Sciatic nerve (tissue), 2 donors: Measurements from ENCODE around the gene SPATA2. TPM values are rescaled to one million over a fixed set of nuclear protein-coding genes. Genes with fewer than 3 reads are reported as not detected.

Experiments
- ATAC-seq: fragments of 200-7000 bp; cut with Tn5 transposase; one replicate; pipeline ENCODE4 v1.9.1; 2020; ENCODE audit warnings: mild to moderate bottlenecking, moderate library complexity
- DNase-seq: peaks from one replicate; pipeline ENCODE4 v3.0.0-alpha.2; 2020; ENCODE audit warnings: low spot score
- intact Hi-C: fragments of 100-400 bp; cut with DNase I; formaldehyde crosslinking; loops from one replicate; pipeline ENCODE4 v1.14.2; 2022
- total RNA-seq: library from RNA; stranded (reverse); fragmentation: NEBNext Ultra II Directional; extraction: Animal tissue kit (Norgen Biotek cat#: 25700); gene quantifications from one replicate; pipeline ENCODE4 v1.2.1, GENCODE V29; 2021
- donor health status: DM: no; HTN: no; CAD: no.
- donor health status: DM: no; HTN: no; CAD: no.

SPATA2 gene
- total RNA-seq, 1 donor from 2014 or later, result 8.2 TPM

- no peak for ATAC-seq
- peak; percentile 47 for DNase-seq
- intact Hi-C loops, result no loop called here
Measured at GRCh38 chr20:49889001-49889934, 26.1 kb downstream of the SPATA2 start.

DNA sequence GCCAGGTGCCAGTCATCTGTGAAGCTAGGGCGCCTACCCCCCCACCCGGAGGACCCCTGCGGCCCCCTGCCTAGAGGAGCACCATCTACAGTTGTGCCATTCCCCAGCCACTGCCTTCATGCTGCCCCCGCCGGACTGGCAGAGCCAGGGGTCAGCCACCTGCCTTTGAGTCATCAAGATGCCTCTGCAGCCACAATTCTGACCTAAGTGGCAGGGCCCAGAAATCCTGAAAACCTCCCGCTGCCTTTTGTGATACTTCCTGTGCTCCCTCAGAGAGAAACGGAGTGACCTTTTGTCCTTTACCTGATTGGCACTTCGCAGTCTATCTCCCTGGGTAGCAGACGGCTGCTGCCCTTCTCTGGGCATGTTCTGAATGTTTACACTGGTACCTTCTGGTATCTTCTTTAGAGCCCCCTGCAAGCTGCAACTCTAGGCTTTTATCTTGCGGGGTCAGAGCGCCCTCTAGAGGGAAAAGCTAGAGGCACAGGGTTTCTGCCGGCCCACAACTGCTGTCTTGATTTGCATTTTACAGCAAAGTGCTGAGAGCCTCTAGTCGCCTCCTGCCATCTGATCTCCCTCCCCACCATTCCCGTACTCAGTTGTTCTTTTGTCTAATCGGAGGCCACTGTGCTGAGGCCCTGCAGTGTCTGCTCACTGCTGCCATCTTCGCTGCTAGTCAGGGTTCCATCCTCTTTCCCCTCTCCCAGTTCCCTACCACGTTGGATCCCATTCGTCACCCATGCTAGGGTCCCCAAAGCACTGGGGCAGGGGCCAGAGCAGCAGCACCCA is 26.9 kb downstream of the SPATA2 start:
- DNase-seq (peak; percentile 76), ATAC-seq (peak; percentile 43)
- intact Hi-C loops, result no loop called here

GRCh38 chr20:49887251-49888211 is 27.8 kb downstream of the SPATA2 start:
- DNase-seq, result peak; percentile 64
- intact Hi-C loops, result no loop called here
- ATAC-seq, result peak; percentile 61

DNA sequence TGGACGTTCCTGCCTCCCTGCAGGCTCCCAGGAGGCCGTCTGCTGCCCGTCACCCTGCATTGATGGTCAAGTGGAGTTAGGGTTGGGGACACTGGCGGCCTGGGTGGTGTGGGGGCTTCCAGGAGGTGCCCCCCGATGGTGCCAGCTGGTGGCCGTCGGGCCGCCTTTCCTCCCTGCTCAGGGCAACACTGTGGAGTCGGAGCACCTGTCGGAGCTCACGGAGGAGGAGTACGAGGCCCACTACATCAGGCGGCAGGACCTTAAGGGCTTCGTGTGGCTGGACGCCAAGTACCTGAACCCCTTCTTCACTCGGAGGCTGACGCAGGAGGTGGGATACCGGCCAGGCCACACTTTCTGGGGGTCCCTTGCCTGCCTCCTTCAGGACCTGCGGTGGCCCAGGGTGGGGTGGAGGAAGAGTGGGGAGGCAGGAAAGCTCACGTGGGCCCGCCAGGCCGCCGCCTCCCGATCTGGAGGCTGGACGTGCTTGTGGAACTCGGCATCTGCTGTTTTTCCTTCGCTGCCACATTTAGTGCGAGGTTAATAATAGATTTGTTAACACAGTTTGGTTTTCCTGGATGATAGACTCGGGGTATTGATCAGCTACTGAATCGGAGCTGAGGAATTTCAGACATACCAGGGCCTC is 28.6 kb downstream of the SPATA2 start:
- intact Hi-C loops, result no loop called here
- ATAC-seq (no peak), DNase-seq (no peak)

DNA sequence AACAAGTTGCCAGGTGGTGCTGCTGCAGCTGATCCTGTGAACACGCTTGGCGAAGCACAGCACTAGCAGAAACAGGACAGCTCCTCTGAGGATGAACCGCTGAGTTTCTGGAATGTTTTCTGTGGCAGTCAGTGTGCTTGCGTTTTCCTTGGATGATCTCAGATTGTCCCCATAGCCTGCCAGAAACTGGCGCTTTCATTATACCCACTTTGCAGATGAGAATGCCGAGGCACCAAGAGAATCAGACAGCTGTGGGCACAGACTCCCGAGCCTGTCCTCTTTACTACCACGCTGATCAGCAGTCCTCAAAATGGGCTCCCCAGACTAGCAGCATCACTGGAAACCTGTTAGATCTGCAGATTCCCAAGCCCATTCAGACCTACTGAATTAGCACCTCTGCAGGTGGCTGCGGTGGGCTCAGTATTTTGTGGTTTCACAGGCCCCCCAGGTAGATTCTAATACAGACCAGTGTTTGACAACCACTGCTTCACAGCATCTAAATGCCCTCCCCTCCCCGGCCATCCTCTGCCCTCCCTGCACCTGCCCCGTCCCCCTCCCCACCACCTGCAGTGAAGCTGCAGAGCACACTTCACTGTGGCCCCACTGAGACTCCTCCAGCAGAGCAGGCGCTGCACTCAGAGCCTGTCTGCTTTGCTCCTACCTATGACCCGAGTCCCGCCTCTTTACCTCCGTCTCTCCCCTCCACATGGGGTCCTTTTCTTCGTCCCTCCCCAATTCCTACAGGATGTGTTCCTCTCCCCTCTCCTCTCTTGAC is 29.6 kb downstream of the SPATA2 start:
- intact Hi-C loops, result no loop called here
- ATAC-seq (no peak), DNase-seq (no peak)

DNA sequence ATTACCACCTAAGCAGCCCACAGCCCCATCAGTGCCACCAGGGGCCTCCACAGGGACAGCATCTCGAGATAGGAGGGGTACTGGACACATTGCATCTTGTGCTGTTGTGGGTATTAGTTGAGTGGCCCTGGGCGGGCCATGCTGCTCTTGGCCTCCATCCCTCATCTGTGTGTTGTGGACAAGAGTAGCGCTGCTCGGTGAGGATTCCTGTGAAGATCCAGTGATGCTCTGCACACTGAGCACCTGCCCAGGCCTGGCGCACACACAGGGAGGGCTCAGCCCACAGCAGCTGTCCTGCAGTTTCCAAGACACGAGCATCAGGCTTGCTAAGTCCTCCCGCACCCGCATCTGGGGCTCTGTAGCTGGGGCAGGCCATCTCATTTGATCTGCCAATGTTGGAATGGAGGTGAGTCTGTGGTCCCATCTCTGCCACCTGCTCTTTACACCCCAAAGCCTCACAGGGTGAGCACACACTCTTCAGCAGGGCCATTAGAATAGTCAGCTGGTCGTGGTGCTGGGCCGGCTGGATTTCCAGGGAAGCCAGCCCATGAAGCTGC is 32.0 kb downstream of the SPATA2 start:
- no peak for ATAC-seq
- DNase-seq, result no peak
- intact Hi-C loops, result no loop called here

GRCh38 chr20:49882171-49882970 is 33.0 kb downstream of the SPATA2 start:
- DNase-seq (no peak), ATAC-seq (no peak)
- intact Hi-C loops, result no loop called here

GRCh38 chr20:49880724-49881445 is 34.4 kb downstream of the SPATA2 start:
- intact Hi-C loops, result no loop called here
- ATAC-seq, result no peak
- no peak for DNase-seq

GRCh38 chr20:49880177-49880576 is 35.2 kb downstream of the SPATA2 start:
- ATAC-seq (no peak), DNase-seq (no peak)
- intact Hi-C loops, result no loop called here

DNA sequence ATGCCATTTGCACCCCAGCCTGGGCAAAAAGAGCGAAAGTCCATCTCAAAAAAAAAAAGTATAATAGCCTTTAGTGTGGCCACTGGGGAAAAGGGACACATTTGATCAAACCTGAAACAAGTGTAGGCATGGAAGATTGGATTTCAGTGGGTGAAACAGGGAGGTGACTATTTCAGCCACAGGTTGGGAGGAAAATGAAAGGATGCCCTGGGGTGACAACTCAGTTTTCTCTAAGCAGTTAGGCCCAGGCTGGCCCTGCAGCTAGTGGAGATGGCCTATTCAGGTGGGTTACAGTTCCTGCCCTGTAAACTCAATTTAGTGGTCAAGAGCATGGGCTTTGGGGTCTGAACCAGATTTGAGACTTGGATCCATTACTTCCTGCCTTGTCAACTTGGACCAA is 36.4 kb downstream of the SPATA2 start:
- no peak for DNase-seq
- no peak for ATAC-seq
- intact Hi-C loops, result no loop called here

DNA sequence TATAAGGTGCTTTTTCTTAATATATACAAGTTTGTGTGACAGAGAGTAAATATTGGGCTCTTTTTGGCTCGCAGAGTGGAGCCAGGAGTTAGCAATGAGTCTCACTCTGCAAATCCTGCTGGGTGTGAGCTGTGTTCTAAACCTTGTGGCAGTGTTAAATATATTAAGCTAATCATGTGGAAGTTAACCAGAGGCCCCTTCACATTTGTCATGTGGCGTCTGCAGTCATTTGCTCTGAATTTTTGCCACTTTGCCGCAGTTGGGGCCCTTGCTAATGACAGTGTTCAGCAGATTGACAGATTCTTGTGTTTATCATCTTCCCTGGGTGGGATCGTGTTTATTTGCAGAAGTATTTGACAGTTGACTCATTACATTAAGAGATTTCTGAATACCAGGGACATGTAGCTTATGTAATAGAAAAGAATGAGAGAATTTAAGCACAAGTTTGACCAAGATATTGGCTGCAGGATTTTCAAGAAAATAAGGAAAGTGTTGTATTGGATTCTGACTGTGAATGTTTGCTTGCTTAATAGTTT is 37.9 kb downstream of the SPATA2 start:
- DNase-seq (no peak), ATAC-seq (no peak)
- intact Hi-C loops, result no loop called here

GRCh38 chr20:49874696-49875095 is 40.6 kb downstream of the SPATA2 start:
- intact Hi-C loops, result no loop called here
- DNase-seq, result no peak
- no peak for ATAC-seq

DNA sequence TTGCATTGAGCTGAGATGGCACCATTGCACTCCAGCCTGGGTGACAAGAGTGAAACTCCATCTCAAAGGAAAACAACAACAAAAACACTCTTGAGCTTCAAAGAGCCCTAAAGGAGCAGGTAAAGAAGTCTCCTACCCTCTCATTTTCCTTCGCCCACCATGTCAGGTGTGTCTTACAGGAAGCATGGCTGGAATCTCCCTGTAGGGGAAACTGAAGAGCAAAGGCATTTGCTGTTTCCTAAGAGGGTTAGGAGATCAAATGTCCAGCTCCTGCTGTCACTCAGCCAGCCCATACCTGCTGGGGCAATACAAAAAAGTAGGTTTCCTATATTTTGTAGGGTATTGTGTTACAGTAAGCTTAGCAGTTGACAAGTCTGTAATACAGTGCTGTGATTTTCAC is 43.3 kb downstream of the SPATA2 start:
- ATAC-seq (no peak), DNase-seq (peak; percentile 22)
- intact Hi-C loops, result no loop called here

DNA sequence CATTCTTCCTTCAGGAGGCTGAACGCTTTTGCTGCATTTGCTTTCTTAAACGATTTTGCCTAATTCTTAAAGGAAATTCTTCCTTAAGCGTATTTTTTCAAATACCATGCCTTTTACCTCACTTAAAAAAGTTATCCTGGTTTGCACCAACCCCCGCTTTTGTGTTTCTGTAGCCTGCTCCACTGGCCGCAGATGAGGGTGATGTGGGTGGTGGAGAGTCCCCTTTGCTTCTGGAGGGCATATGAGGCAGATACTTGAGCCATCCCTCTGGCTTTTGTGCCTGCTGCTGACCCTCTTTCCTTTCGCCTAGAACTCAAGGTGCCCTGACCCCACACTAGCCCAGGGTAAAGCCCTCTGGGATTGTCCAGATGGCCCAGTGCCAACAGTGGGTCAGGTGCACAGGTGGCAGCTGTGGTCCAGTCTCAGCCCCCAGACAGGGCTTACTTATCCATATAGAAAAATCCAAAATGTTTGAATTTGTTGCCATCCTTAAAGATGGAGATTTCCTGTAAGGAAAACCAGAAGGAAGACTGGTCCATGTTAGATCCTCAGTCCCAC is 43.9 kb downstream of the SPATA2 start:
- ATAC-seq (no peak), DNase-seq (peak; percentile 54)
- intact Hi-C loops, result no loop called here

GRCh38 chr20:49870261-49870660 is 45.1 kb downstream of the SPATA2 start:
- no peak for DNase-seq
- intact Hi-C loops, result no loop called here
- no peak for ATAC-seq

DNA sequence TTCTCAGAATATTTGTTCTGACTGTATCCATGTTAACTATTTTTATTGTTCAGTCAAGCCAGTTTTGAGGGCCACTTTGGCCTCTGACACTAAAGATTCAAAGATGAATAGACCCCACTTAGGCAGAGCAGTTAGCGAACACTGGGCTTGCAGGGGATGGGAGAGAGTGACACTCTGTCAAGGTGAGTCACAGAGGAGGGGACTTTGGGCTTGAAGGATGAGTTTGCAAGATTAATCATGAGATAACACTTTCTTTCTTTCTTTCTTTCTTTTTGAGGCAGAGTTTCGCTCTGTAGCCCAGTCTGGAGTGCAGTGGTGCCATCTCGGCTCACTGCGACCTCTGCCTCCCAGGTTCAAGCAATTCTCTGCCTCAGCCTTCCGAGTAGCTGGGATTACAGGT is 46.4 kb downstream of the SPATA2 start:
- DNase-seq (no peak), ATAC-seq (no peak)
- intact Hi-C loops, result no loop called here
